Breast epithelium (tissue), 4 donors: ENCODE results near the gene ACP7. TPM values are rescaled to one million over a fixed set of nuclear protein-coding genes. Genes with fewer than 3 reads are reported as not detected.

Experiments used
- DNase-seq, 2 donors: peaks; one replicate each; pipeline ENCODE4 v3.0.0-alpha.2; 2019; ENCODE audit warnings: low spot score in 2 of 2
- H3K27ac ChIP-seq, 2 donors: fragments of 200-600 bp; sonication (generic) in 1 of 2; one replicate each; pipeline ENCODE4 v1.5.1; 2016 to 2019; ENCODE audit warnings: mild to moderate bottlenecking in 1 of 2
- H3K27me3 ChIP-seq, 2 donors: fragments of 200-600 bp; sonication (generic) in 1 of 2; one replicate each; pipeline versions ENCODE4 v1.5.1 to v1.6.0; 2017 to 2019; ENCODE audit warnings: control low read depth in 1 of 2, mild to moderate bottlenecking in 1 of 2
- H3K36me3 ChIP-seq: fragments of 200-600 bp; one replicate; pipeline ENCODE4 v1.5.1; 2019
- H3K4me1 ChIP-seq, 2 donors: fragments of 200-600 bp; sonication (generic); one replicate each; pipeline ENCODE4 v1.5.1; 2016 to 2019; ENCODE audit warnings: control low read depth in 1 of 2
- H3K4me3 ChIP-seq, 3 donors: fragments of 200-600 bp; sonication (generic); 1 replicate in 2 of 3; 2 replicates in 1 of 3; pipeline ENCODE4 v1.5.1; 2016 to 2019; ENCODE audit warnings: mild to moderate bottlenecking in 3 of 3, moderate library complexity in 2 of 3
- H3K9me3 ChIP-seq, 2 donors: fragments of 200-600 bp; sonication (generic) in 1 of 2; one replicate each; pipeline ENCODE4 v1.5.1; 2016 to 2019; ENCODE audit warnings: control low read depth in 1 of 2
- POLR2A ChIP-seq: fragments of 450-650 bp; IDR thresholded peaks from one replicate; pipeline ENCODE4 v1.6.1; 2016; ENCODE audit warnings: antibody characterized with exemption, mild to moderate bottlenecking, moderate library complexity
- POLR2AphosphoS5 ChIP-seq, 3 donors: sonication (generic); formaldehyde crosslinking; IDR thresholded peaks; one replicate each; pipeline ENCODE4 v1.6.1; 2017; ENCODE audit warnings: antibody characterized with exemption in 3 of 3
- intact Hi-C: fragments of 100-400 bp; cut with DNase I; formaldehyde crosslinking; loops from one replicate; pipeline ENCODE4 v1.15.1; 2023; ENCODE audit warnings: low total_unique reads
- total RNA-seq, 3 donors: library from RNA; depleted of rRNA; stranded (reverse); fragments of >200 nt; gene quantifications; one replicate each; pipeline ENCODE4 v1.1.0, GENCODE V29; 2016
- TF ChIP-seq, protein P1 (sequence below), 3 donors: fragments of 450-650 bp; IDR thresholded peaks; one replicate each; pipeline ENCODE4 v1.5.1; 2016 to 2017; ENCODE audit warnings: antibody characterized with exemption in 3 of 3, mild to moderate bottlenecking in 3 of 3, moderate library complexity in 3 of 3

ACP7 gene
- total RNA-seq, 3 donors from 2014 or later: not detected

DNA sequence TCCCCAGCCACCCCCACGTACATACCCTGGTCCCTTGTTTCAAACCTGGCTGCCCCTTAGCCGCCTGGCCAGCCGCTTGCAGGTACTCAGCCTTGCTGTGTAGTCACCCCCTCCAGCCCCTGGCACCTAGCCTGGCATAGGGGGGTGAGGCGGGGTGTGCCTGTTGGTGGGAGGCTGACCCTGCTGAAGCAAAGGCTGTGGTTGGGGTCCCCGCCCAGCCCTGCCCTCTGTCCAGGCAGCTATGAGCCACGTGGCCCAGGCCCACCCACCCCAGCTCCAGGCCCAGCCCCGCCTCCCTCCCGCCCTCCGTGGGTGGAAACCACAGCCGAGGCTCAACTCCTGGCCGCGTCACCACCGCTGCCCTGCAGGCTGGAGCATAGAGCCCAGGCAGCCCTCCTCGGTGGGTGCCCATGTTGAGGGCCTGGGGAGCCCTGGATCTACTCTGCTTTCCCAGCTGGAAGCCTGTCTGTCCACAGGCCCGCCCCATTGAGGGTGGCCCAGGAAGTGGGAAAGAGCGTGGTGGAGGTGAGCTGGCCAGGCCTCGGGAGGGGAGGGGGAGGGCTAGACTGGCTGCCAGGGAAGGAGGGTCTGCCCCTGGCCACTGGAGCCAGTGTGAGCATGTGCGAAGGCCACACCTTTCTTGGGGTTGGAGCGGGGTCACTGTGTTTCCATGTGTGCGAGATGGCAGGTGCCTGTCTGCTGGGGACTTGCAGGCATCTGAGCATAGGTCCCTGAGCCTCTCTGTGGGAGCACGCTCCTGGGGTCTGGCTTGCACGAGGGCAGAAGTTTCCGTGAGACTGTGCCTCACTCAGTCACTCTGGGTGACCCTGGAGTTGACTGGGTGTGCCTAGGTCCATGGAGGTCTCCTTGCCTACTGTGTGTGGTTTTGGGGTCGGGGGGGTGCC is 72.4 kb downstream of the ACP7 start:
- DNase-seq: no peak
- no peaks in the 10 kb centered on the region for H3K36me3 ChIP-seq
- TF ChIP-seq, protein P1, sequence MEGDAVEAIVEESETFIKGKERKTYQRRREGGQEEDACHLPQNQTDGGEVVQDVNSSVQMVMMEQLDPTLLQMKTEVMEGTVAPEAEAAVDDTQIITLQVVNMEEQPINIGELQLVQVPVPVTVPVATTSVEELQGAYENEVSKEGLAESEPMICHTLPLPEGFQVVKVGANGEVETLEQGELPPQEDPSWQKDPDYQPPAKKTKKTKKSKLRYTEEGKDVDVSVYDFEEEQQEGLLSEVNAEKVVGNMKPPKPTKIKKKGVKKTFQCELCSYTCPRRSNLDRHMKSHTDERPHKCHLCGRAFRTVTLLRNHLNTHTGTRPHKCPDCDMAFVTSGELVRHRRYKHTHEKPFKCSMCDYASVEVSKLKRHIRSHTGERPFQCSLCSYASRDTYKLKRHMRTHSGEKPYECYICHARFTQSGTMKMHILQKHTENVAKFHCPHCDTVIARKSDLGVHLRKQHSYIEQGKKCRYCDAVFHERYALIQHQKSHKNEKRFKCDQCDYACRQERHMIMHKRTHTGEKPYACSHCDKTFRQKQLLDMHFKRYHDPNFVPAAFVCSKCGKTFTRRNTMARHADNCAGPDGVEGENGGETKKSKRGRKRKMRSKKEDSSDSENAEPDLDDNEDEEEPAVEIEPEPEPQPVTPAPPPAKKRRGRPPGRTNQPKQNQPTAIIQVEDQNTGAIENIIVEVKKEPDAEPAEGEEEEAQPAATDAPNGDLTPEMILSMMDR (IDR thresholded peaks at IDR 0.05): no peak
- TF ChIP-seq POLR2A: no peak
- H3K4me1 ChIP-seq: peaks cover 45 to 63% of the 10 kb centered on the region in 2 donors
- intact Hi-C loops: no loop called here
- H3K9me3 ChIP-seq: no peaks in the 10 kb centered on the region
- no peaks in the 10 kb centered on the region for H3K27me3 ChIP-seq
- H3K27ac ChIP-seq: peak overlapping the region; percentile 84
- H3K4me3 ChIP-seq: peak overlapping the region in 2 of 3 donors; percentile 14 to 59

DNA sequence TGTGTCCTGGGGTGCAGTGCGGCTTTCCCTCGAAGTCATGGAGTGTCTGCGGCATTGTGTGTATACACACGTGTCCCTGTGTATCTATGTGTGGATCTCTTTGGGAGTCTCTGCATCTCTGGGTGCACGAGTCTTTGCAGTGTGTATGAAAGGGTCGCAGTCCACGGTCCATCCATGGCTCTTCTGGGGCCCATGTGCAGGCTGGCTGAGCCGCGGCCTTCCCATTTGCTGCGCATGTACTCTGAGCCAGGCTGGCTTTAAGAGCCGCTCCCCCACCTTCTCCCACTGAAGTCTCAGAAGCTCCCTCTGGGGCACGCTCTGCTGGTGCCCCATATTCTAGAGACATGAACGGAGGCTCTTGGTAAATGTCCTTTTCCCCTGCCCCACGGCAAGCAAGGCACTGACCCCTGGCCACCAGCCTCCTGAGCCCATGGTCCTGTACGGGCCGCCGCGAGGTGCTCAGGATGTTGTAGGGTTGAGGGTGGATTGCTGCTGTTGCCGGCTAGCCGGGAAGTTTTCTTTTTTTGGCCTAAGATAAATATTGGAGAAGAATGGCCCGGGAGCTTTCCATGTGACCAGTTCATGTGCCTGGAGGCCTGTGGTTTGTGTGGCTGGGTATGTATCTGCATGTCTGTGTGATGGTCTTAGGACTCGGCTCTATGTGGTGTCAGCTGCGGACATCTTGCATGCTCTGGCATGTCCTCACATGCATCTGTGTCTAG is 73.3 kb downstream of the ACP7 start:
- Histone ChIP-seq H3K36me3 (no peaks in the 10 kb centered on the region), H3K4me3 (peak overlapping the region in 1 of 3 donors; percentile 59), H3K27me3 (no peaks in the 10 kb centered on the region), H3K4me1 (peaks cover 42 to 63% of the 10 kb centered on the region in 2 donors), H3K27ac (peak overlapping the region in 1 of 2 donors; percentile 84), H3K9me3 (no peaks in the 10 kb centered on the region)
- TF ChIP-seq, protein P1 (IDR thresholded peaks at IDR 0.05): no peak
- TF ChIP-seq POLR2AphosphoS5 (IDR thresholded peaks at IDR 0.05) (no peak), POLR2A (no peak)
- intact Hi-C loops: no loop called here
- no peak for DNase-seq

- Histone ChIP-seq H3K27ac (no peak overlapping the region), H3K4me1 (peaks cover 42 to 63% of the 10 kb centered on the region in 2 donors), H3K4me3 (peak overlapping the region in 1 of 3 donors; percentile 59), H3K27me3 (no peaks in the 10 kb centered on the region), H3K36me3 (no peaks in the 10 kb centered on the region), H3K9me3 (no peaks in the 10 kb centered on the region)
- TF ChIP-seq, protein P1 (IDR thresholded peaks at IDR 0.05): no peak
- no peak for TF ChIP-seq POLR2A
- no peak for DNase-seq
- intact Hi-C loops: no loop called here
Measured at GRCh38 chr19:39157997-39158389, 73.8 kb downstream of the ACP7 start.

DNA sequence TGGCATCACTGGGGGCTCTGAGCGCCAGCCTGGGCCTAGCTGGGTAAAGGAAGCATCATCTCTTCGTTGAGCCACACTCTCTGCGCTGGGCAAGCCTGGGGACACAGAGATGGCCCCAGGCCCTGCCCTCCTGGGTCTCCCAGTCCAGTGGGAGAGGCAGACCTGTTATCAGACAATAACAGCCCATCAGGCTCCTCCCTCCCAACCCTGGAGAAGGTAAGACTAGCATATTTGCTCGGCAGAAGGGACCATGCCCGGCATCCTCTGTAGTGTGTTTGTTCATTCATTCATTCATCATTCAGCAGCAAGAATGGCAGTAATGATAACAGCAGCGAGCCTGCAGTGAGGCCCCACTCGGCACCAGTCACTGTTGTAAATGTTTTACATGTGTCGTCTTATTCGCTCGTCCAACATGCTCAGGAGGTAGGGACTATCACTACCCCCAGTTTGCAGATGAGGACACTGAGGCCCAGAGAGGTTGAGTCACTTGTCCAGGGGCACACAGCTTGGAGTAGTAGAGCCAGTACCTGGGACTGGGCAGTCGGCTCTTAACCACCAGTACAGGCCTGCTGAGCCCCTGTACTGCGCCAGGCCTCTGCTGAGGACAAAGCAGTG is 74.6 kb downstream of the ACP7 start:
- no peaks in the 10 kb centered on the region for H3K9me3 ChIP-seq
- intact Hi-C loops: no loop called here
- peaks cover 42 to 63% of the 10 kb centered on the region in 2 donors for H3K4me1 ChIP-seq
- H3K27me3 ChIP-seq: no peaks in the 10 kb centered on the region
- H3K27ac ChIP-seq: peak overlapping the region; percentile 32 to 42
- no peak for TF ChIP-seq POLR2AphosphoS5 (IDR thresholded peaks at IDR 0.05)
- no peak for TF ChIP-seq POLR2A
- TF ChIP-seq, protein P1 (IDR thresholded peaks at IDR 0.05): no peak
- H3K4me3 ChIP-seq: no peak overlapping the region
- DNase-seq: no peak
- H3K36me3 ChIP-seq: no peaks in the 10 kb centered on the region
